ENCODE results near the gene PTPA.
A peak's percentile ranks its signal among the peaks of the same experiment; 100 is the strongest.

Gene PTPA

DNA sequence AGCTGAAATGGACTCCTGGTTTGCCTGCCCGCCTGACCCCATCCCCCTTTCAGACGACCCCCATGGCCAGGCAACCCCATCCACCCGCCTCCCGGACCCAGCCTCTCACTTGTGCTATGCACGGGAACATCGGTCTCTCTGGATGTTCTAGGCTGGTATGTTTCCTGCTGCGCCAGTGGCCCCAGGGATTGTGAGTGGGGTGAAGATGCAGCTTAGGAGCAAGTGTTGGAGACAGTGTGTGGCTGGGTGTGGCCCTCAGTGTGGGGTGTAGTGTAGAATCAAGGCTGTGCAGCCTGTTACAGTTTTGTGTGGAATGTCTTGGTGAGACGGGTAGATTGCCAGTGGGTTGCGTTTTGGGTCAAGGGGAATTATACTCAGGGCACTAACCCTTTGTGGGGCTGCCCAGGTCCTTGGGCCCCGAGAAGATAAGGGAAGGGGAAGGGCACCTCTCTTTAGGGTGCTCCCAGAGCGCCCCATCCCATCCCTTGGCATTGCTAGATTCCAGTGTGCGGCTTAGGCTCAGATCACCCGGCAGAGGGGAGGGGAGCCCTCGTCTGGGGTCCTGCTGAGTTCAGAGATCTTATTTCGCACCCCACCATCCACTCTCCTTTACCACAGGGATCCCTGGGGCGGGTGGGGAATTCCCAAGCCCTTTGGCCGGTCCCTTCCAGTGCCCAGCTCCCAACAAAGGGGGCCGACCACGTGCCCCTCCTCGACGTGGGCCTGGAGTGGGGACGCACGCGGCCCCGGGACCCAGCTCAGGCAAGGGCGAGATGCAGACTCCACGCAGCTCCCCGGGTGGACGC is 62.3 kb downstream of the PTPA start:
- TF ChIP-seq, protein P1, sequence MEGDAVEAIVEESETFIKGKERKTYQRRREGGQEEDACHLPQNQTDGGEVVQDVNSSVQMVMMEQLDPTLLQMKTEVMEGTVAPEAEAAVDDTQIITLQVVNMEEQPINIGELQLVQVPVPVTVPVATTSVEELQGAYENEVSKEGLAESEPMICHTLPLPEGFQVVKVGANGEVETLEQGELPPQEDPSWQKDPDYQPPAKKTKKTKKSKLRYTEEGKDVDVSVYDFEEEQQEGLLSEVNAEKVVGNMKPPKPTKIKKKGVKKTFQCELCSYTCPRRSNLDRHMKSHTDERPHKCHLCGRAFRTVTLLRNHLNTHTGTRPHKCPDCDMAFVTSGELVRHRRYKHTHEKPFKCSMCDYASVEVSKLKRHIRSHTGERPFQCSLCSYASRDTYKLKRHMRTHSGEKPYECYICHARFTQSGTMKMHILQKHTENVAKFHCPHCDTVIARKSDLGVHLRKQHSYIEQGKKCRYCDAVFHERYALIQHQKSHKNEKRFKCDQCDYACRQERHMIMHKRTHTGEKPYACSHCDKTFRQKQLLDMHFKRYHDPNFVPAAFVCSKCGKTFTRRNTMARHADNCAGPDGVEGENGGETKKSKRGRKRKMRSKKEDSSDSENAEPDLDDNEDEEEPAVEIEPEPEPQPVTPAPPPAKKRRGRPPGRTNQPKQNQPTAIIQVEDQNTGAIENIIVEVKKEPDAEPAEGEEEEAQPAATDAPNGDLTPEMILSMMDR (IDR thresholded peaks at IDR 0.05; ENCODE audit: low read depth, low read length, missing control alignments): no peak
- no peak for DNase-seq (ENCODE audit: low read depth)
- in situ Hi-C loops (cut with HindIII; ENCODE audit: low sequenced_read_pairs): loop anchor here (5.0 kb wide), 1 partner anchor 64 kb away; no protein-coding TSS in a partner anchor
- peak overlapping the region; percentile 94 for H3K4me3 ChIP-seq (ENCODE audit: low read depth, low read length)

GRCh38 chr9:129174102-129174723 is 63.0 kb downstream of the PTPA start:
- in situ Hi-C loops (cut with HindIII; ENCODE audit: low sequenced_read_pairs): loop anchor here (5.0 kb wide), 1 partner anchor 63 kb away; no protein-coding TSS in a partner anchor
- DNase-seq (ENCODE audit: low read depth): peak; percentile 86
- peak overlapping the region; percentile 94 for H3K4me3 ChIP-seq (ENCODE audit: low read depth, low read length)
- TF ChIP-seq, protein P1 (IDR thresholded peaks at IDR 0.05; ENCODE audit: low read depth, low read length, missing control alignments): peak; percentile 98

DNA sequence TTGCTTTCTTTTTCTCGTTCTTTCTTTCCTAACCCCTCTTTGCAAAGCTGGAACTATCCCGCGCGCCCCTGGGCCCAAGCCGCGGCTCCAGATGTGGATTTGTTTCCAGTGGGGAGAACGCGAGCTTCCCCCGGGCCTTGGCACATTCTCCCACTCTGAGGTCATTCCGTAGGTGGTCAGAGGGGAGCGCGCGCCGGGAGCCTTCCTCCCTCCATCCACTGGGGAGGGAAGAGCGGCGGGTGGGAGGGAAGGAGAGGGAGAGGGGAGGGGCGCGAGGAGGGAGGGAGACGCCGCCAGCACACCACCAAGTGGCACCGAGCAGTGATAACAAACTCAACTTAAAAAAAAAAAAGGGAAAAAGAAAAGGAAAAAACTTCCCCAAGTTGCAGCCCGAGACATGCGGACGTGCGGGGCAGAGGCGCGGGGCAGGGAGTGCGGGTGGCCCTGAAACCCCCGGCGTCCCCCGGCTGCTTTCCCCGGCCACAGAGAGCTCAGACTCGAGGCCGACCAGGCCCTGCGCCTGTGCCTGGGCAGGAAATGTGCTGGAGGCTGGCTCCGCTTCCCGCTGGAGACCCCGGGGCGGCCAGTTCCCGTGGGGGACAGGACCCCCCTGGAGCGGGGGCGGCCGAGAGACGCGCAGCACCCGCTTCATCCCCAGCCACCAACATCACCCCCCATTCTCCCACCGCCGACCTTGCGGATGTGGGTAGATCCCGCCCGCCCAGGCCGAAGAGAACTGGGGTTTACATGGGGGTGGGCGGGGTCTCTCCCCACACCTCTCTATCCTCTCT is 63.7 kb downstream of the PTPA start:
- H3K4me3 ChIP-seq (ENCODE audit: low read depth, low read length): peak overlapping the region; percentile 94
- in situ Hi-C loops (cut with HindIII; ENCODE audit: low sequenced_read_pairs): loop anchor here (5.0 kb wide), 1 partner anchor 62 kb away; no protein-coding TSS in a partner anchor
- TF ChIP-seq, protein P1 (IDR thresholded peaks at IDR 0.05; ENCODE audit: low read depth, low read length, missing control alignments): peak; percentile 27
- peak; percentile 48 for DNase-seq (ENCODE audit: low read depth)

- DNase-seq (ENCODE audit: low read depth): no peak
- peak overlapping the region; percentile 94 for H3K4me3 ChIP-seq (ENCODE audit: low read depth, low read length)
- in situ Hi-C loops (cut with HindIII; ENCODE audit: low sequenced_read_pairs): no loop called here
- TF ChIP-seq, protein P1 (IDR thresholded peaks at IDR 0.05; ENCODE audit: low read depth, low read length, missing control alignments): no peak
Observed at GRCh38 chr9:129175515-129175824, 64.3 kb downstream of the PTPA start.

DNA sequence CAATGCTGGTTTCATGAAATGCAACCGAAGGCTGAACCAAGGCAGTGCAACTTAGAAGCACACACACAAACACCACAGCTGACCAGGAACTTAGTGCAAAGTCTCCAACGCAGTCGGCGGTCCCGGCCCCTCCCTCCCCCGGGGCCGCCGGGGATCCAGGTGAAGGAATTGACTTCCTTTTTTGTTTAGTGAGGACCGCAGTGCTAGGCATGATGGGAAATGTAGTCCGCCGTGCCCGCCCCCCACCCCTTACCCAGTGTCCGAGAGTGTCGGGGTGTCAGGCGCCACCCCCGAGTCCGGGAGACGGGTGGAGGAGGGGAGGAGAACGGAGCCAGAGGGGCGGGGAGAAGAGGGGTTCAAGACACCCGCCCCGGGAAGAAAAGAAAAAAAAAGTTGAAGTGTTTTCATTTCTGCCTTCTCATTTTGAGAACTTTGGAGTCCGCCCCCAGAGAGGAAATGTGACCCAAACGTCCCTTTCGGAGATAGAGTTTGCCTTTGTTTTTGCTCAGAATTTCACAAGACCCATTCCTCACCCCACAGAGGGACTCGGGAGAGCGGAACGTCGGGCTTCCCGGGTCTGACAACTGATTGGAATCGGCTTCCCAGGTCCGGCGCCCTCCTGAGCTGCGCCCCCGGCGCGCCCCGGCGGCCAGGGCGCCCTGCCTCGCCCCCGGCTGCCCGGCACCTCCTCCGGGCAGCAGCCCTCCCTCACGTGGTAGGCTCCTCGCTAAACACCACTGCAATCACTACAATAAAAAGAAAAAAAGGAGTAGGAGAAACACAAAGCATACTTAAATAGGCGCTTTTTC is 64.8 kb downstream of the PTPA start:
- in situ Hi-C loops (cut with HindIII; ENCODE audit: low sequenced_read_pairs): no loop called here
- peak overlapping the region; percentile 94 for H3K4me3 ChIP-seq (ENCODE audit: low read depth, low read length)
- DNase-seq (ENCODE audit: low read depth): peak; percentile 69
- TF ChIP-seq, protein P1 (IDR thresholded peaks at IDR 0.05; ENCODE audit: low read depth, low read length, missing control alignments): no peak
